CD4-positive, alpha-beta T cell treated with Interleukin-15 for 4 hours (primary cell): ENCODE measurements around the gene SNX3.
"Not testable (repeated sequence)": the region's sequence is repeated elsewhere in the genome, so short reads cannot be mapped to it uniquely, and the experiment has no call there.

Experiments used
- DNase-seq: peaks from one replicate; pipeline ENCODE4 v3.0.0-alpha.2; 2020; ENCODE audit warnings: low spot score

The SNX3 gene

GRCh38 chr6:108260809-108261569, at the start of gene SNX3:
TSS of gene SNX3 (minus strand) at chr6:108261040. CDS start at chr6:108260921, 119 bp downstream.
- DNase-seq, result peak; percentile 91

- DNase-seq, result no peak
Measured at GRCh38 chr6:108309844-108310243, 49.0 kb upstream of the SNX3 start.

- DNase-seq, result not testable (repeated sequence)
Measured at GRCh38 chr6:108308641-108309040, 47.8 kb upstream of the SNX3 start.

- DNase-seq, result no peak
Measured at GRCh38 chr6:108304646-108305045, 43.8 kb upstream of the SNX3 start.

- DNase-seq, result no peak
Measured at GRCh38 chr6:108302386-108302785, 41.5 kb upstream of the SNX3 start.

- no peak for DNase-seq
Measured at GRCh38 chr6:108295676-108296075, 34.8 kb upstream of the SNX3 start.

GRCh38 chr6:108294727-108295625, 34.1 kb upstream of the SNX3 start, which contains the start of gene AFG1L:
TSS of gene AFG1L (plus strand) at chr6:108295054. CDS start at chr6:108295080, 26 bp downstream.
- DNase-seq, result peak; percentile 82

- no peak for DNase-seq
Measured at GRCh38 chr6:108294297-108294726, 33.5 kb upstream of the SNX3 start.

- DNase-seq, result no peak
Measured at GRCh38 chr6:108293527-108294296, 32.9 kb upstream of the SNX3 start.

- not testable (repeated sequence) for DNase-seq
Measured at GRCh38 chr6:108292561-108292960, 31.7 kb upstream of the SNX3 start.

GRCh38 chr6:108291091-108291490, 30.3 kb upstream of the SNX3 start:
- DNase-seq, result no peak

GRCh38 chr6:108288742-108289141, 27.9 kb upstream of the SNX3 start:
- no peak for DNase-seq

GRCh38 chr6:108287373-108287772, 26.5 kb upstream of the SNX3 start:
- no peak for DNase-seq

- DNase-seq, result no peak
Measured at GRCh38 chr6:108286366-108286765, 25.5 kb upstream of the SNX3 start.

- no peak for DNase-seq
Measured at GRCh38 chr6:108285381-108285780, 24.5 kb upstream of the SNX3 start.

GRCh38 chr6:108277831-108278230, 17.0 kb upstream of the SNX3 start:
- no peak for DNase-seq

- DNase-seq, result no peak
Measured at GRCh38 chr6:108277295-108277694, 16.5 kb upstream of the SNX3 start.

- DNase-seq, result no peak
Measured at GRCh38 chr6:108275976-108276375, 15.1 kb upstream of the SNX3 start.

- DNase-seq, result no peak
Measured at GRCh38 chr6:108274546-108274945, 13.7 kb upstream of the SNX3 start.

- DNase-seq, result not testable (repeated sequence)
Measured at GRCh38 chr6:108269955-108270354, 9.1 kb upstream of the SNX3 start.

- DNase-seq, result no peak
Measured at GRCh38 chr6:108268845-108269244, 8.0 kb upstream of the SNX3 start.

- no peak for DNase-seq
Measured at GRCh38 chr6:108263371-108263770, 2.5 kb upstream of the SNX3 start.
